ENCODE measurements around the gene S100A16.
"Not testable (repeated sequence)": the region's sequence is repeated elsewhere in the genome, so short reads cannot be mapped to it uniquely, and the experiment has no call there.

S100A16 gene

DNA sequence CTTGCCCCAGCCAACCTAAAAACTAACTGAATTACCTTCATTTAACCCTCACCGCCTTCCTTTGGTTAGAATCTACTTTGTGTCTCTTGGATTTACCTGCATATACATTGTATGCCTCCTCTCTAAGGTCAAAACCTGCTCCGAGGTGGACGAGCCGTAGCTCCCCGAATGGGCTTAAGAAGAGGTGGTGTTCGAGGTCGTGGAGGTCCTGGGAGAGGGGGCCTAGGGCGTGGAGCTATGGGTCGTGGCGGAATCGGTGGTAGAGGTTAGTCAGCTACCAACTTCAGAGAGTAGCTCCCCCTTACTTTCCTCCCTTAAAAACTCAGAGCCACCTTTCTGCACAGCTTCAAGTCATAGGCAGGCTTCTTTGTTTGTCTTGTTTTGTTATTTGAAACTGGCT is 30.2 kb upstream of the S100A16 start:
- no peak for TF ChIP-seq CTCF (IDR thresholded peaks at IDR 0.05; ENCODE audit: insufficient read depth, low read length, missing control alignments)
- no peak overlapping the region for H3K4me3 ChIP-seq (ENCODE audit: low read depth, low read length)
- CTCF ChIA-PET, result interaction anchor here (0.5 to 4.0 kb wide), 8 partner anchors 9 to 379 kb away, joined by 3 to 23 read pairs (median 5); partner anchors contain the start of genes CHTOP, S100A1 and S100A13
- POLR2A ChIA-PET, result interaction anchor here (0.7 to 3.0 kb wide), 4 partner anchors 9 to 136 kb away, joined by 3 to 16 read pairs (median 6); partner anchors contain the start of genes CHTOP, S100A13 and S100A16
- DNase-seq (ENCODE audit: low read depth, low spot score), result no peak

GRCh38 chr1:153642161-153642560 is 29.2 kb upstream of the S100A16 start:
- no peak overlapping the region for H3K4me3 ChIP-seq (ENCODE audit: low read depth, low read length)
- no peak for DNase-seq (ENCODE audit: low read depth, low spot score)
- CTCF ChIA-PET, result interaction anchor here (0.8 to 3.7 kb wide), 4 partner anchors 11 to 131 kb away, joined by 3 to 14 read pairs (median 8); partner anchors contain the start of genes S100A1 and S100A13
- POLR2A ChIA-PET, result no interaction called here
- TF ChIP-seq CTCF (IDR thresholded peaks at IDR 0.05; ENCODE audit: insufficient read depth, low read length, missing control alignments), result no peak

GRCh38 chr1:153640861-153641260 is 27.9 kb upstream of the S100A16 start:
- no peak for TF ChIP-seq CTCF (IDR thresholded peaks at IDR 0.05; ENCODE audit: insufficient read depth, low read length, missing control alignments)
- H3K4me3 ChIP-seq (ENCODE audit: low read depth, low read length), result no peak overlapping the region
- ChIA-PET CTCF (interaction anchor here (2.0 to 3.7 kb wide), 3 partner anchors 13 to 130 kb away, joined by 4 to 14 read pairs (median 13); partner anchors contain the start of genes S100A1 and S100A13), POLR2A (interaction anchor here (0.8 to 2.2 kb wide), 4 partner anchors 11 to 74 kb away, joined by 3 to 8 read pairs (median 4); partner anchors contain the start of gene S100A13)
- no peak for DNase-seq (ENCODE audit: low read depth, low spot score)

DNA sequence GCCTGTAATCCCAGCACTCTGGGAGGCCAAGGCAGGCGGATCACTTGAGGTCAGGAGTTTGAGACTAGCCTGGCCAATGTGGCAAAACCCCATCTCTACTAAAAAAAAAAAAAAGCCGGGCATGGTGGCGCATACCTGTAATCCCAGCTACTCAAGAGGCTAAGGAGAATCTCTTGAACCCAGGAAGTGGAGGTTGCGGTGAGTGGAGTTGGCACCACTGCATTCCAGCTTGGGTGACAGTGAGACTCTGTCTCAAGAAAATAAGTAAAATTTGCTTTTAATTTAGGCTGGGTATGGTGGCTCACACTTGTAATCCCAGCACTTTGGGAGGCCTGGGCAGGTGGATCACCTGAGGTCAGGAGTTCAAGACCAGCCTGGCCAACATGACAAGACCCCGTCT is 27.3 kb upstream of the S100A16 start:
- ChIA-PET POLR2A (interaction anchor here (0.8 to 2.2 kb wide), 4 partner anchors 11 to 73 kb away, joined by 3 to 8 read pairs (median 4); partner anchors contain the start of gene S100A13), CTCF (interaction anchor here (1.3 to 3.7 kb wide), 2 partner anchors 68 to 129 kb away, joined by 6 to 13 read pairs; no protein-coding TSS in a partner anchor)

DNA sequence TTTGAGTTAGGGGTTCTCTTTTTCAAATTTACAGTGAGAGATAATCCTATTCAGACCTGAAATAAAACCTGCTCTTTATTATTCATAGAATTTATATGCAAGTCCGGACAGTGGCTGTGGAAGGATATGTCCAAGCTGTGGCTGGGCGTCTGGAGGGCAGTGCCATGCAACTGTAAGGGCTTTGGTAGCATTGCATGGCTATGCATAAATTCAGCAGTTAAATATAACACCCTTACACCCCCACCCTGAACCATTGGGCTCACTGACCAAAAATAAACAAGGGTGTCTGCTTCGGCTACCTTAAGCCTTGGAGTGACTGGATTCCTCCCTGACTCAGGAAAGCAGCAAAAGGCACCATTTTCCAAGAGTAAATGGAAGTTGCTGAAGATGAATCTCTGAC is 26.3 kb upstream of the S100A16 start:
- POLR2A ChIA-PET, result interaction anchor here (1.2 to 2.1 kb wide), 3 partner anchors 10 to 21 kb away, joined by 3 to 8 read pairs (median 4); partner anchors contain the start of gene S100A13
- CTCF ChIA-PET, result interaction anchor here (1.0 to 3.7 kb wide), 3 partner anchors 67 to 128 kb away, joined by 3 to 13 read pairs (median 6); no protein-coding TSS in a partner anchor
- TF ChIP-seq CTCF (IDR thresholded peaks at IDR 0.05; ENCODE audit: insufficient read depth, low read length, missing control alignments), result no peak
- no peak for DNase-seq (ENCODE audit: low read depth, low spot score)
- no peak overlapping the region for H3K4me3 ChIP-seq (ENCODE audit: low read depth, low read length)

More for the DNA sequence above, 27.3 kb upstream of the S100A16 start:
- not testable (repeated sequence) for DNase-seq (ENCODE audit: low read depth, low spot score); H3K4me3 ChIP-seq (ENCODE audit: low read depth, low read length)

DNA sequence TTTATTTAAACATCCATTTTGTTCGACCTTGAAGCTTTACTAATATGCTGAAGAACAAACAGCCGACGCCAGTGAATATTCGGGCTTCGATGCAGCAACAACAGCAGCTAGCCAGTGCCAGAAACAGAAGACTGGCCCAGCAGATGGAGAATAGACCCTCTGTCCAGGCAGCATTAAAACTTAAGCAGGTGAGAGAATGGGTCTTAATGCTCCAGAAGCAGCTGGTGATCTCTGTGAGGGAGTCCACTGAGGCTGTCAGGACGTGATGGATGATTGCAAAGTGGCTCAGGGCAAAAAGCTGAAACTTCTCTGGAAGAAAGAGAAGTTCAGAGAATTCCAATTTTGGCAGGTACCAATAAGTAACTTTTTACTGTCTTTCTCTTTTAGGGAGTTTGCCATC is 25.3 kb upstream of the S100A16 start:
- CTCF ChIA-PET, result interaction anchor here (0.6 to 2.4 kb wide), 9 partner anchors 9 to 106 kb away, joined by 3 to 10 read pairs (median 4); partner anchors contain the start of gene S100A13
- H3K4me3 ChIP-seq (ENCODE audit: low read depth, low read length), result no peak overlapping the region
- TF ChIP-seq CTCF (IDR thresholded peaks at IDR 0.05; ENCODE audit: insufficient read depth, low read length, missing control alignments), result no peak
- POLR2A ChIA-PET, result interaction anchor here (0.9 to 2.1 kb wide), 3 partner anchors 11 to 13 kb away, joined by 3 to 8 read pairs (median 4); partner anchors contain the start of gene S100A13
- DNase-seq (ENCODE audit: low read depth, low spot score), result no peak
